Activated T-cell treated with anti-CD3 and anti-CD28 coated beads for 4 hours (primary cell): ENCODE measurements around the gene NANOS2.

Source experiments
- DNase-seq: peaks from one replicate; pipeline ENCODE4 v3.0.0-alpha.2; 2020

Gene NANOS2

DNA sequence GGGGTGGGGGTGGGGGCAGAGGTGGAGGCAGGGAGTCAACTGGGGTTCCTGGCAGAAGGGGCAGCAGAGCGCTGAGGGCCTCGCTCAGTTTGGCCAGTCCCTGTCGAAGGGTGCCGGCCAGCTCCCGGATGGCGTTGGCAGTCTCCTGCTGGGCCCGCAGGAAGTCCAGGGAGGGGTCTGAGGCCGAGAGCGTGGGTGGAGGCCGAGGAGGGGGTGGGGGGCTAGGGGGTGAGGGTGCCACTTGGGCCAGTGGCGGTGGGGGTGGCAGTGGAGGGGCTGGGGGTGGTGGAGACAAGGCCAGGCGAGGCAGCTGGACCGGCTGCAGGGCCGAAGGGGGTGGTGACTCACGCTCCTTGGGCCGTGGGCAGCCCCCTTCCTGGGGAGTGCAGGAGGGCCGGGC, 23.7 kb downstream of the NANOS2 start:
- DNase-seq: no peak

DNA sequence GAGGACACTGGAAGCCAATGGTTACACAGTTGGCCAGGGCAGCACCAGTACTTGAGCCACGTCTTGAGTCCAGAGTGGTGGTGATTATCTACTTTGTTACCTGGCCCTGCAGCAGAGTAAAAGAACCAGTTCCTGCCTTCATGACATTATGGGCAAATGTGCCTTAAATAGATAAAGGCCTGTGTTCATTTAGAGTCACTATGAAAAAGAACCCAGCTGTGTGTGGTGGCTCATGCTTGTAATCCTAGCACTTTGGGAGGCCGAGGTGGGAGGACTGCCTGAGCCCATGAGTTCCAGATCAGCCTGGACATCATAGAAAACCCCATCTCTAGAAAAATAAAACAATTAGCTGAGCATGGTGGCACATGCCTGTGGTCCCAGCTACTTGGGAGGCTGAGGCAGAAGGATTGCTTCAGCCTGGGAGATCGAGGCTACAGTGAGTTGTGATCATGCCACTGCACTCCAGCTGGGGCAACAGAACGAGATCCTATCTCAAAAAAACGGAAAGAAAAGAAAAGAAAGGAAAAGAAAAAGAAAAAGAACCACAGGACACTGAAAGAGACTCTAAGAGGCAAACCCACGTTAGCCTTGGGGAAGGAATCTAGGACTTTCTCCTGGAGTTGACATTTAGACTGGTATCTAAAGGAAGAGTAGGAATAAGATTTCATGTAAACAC, 25.2 kb downstream of the NANOS2 start:
- no peak for DNase-seq

DNA sequence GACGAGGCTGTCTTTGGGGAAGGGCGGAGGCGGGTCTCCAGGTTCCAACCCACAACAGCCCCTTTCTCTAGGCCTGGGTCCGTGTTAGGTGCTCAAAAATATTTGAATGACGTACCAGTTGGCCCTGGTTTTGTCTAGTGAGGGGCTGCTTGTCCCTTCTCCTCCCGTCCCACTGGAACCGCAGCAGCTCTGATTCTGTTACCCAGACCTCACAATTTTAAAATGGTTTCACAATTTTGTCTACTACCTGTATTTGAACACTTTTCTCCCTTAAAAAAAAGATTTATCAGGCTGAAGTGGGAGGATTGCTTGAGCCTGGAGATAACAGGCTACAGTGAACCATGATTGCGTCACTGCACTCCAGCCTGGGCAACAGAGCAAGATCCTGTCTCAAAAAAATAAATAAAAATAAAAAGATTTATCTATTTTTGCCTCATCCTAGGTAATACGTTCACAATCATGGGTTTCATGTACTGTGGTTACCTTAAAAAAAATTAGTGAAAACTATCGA, 27.3 kb downstream of the NANOS2 start:
- no peak for DNase-seq

DNA sequence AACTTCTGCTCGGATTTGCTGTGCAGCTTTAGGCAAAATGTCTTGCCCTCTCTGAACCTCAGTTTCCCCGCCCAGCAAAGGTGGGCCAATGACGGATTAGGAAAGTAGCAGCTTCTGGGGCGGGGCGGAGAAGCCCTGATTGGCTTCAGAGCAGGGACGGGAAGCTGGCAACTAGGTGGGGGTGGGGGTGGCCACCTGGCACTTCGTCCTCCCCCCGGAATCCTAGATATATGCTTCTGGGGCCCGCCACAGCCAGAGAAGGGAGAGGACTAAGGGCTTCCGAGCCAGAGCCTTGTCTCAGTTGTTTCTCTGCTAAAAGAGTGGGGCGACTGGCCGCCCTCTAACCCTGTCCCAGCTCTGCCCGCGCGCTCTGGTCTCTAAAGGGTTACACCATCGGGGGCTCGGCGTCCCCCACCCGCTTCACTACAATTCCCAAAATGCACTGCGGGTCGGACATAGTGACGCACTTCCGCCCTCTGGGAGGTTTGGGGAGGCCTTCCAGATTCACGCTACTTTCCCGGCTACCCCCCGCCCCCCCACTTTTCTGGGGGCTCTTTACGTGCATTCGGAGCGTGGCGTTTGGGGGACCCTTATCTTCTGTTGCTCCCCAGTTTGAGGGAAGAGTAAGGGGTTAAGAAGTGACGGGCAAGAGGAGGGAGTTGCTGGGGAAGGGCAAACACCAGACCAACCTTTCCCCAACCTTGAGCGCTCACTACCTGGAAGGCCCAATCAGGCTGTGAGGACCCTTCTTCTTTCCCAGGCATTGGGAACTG, 28.0 kb downstream of the NANOS2 start:
- peak; percentile 87 for DNase-seq

DNA sequence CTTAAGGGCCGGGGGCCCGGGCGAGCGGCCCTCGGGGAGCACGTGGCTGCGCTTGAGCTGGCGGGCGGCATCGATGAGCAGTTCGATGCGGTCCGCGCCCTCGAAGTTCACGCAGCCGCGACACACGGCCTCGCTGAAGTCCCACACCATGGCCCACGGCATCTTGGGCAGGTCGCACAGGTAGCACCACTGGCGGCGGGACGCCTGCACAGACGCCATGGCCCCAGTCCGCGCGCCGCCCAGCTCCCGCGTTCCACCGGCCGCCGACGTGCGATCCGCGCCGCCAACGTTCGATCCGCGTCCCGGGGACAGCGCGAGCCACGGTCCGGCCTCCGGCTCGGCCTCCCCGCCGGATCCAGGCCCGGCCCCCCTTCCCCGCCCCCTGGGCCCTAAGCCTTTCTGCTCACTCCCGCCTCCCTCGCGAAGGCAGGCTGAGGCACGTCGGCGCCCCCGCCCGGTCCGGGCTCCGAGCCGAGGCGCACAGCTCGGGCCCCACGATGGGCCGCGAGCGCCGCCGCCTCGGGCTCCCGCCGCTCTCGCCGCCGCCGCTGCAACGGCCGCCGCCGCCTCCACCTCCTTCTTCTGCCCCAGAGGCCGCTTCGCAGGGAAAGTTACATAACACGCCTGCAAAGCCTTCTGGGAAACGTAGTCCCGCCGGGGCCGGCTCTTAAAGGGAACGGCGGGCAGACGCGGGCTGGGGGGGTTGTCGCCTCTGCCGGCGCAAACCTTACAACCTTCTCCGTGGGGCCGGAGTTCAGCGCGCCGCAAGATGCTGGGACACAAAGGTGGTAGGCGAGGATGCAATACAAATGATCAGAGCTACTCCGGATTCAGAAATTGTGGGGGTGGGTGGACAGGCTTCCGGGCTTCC, 28.8 kb downstream of the NANOS2 start, which contains the start of gene IRF2BP1:
TSS of gene IRF2BP1 (minus strand) at position 586 of the 871 bp plus-strand sequence. CDS start at position 219, 367 bp downstream.
- peak; percentile 80 for DNase-seq

DNA sequence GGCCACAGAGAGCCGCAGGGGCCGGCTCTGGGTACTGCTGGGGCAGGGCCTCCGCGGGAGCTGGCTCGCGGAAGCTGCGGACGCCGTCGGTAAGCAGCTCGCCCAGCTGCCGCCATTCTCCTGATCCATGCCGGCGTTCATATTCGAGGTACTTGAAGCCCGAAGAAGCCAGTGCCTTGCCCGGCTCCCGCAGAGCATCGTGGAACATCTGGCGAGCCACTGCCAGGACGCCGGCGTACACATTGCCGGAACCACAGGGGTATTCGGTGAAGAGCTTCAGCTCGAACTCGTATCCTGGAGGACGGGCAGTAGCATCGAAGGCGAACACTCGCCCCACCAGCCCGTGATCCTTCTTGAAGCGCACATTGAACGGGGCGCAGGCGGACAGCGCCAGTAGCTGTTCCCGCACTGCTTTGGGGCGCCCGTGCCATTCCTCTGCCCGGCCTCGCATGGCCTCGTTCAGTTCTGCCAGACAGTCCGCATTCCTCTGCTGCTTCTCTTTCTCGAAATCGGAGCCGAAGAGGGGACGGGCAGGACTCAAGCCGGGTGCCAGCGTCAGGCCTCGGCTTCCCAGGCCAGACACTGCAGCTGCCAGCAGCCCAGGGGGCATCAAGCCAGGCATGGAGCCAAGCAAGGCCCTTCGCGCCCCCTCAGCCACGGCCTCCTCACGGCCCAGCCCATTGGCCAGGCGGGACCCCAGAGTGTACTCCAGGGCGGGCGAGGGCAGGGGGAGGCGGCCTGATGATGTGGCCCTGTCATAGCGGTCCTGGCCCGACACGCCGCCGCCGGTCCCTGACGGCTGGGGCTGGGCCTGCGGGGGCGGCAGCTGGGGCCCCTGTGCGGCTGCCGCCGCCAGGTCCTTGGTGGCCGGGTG, 29.7 kb downstream of the NANOS2 start:
- no peak for DNase-seq

DNA sequence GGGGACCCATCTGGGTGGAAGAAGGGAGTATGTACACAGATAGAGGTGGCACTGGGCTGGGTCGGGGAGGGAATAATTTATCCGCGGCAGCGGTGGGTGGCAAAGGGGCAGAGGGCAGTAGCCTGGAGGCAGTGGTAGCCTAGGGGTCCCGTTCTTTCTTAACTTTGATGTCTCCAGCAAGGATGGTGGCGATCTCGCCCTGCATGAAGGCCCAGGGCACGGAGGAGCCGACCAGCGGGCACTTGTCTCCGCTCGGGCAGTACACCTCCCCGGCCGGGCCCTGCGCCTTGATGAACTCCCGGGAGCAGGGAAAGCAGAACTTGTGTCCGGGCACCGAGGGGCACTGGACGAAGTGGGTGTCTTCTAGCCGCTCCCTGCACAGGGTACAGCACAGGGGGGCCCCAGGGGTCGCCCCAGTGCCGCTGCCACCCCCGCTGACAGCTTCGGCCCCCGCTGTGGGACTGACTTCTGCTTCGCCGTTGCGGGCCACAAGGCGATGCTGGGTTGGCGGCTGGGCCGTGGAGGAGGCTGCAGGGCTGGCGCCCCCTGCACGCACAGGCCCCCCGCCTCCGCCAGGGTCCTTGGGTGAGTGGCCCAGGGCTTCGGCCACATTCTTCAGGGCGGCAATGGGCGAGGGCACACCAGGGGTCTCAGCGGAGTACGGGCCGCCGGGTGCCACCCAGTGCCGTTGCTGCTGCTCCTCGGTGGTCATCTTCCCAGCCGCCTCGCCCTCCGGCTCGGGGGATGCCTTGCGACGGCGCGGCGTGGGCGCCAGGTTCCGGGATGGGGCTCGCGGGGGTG, 30.5 kb downstream of the NANOS2 start:
- DNase-seq: no peak

DNA sequence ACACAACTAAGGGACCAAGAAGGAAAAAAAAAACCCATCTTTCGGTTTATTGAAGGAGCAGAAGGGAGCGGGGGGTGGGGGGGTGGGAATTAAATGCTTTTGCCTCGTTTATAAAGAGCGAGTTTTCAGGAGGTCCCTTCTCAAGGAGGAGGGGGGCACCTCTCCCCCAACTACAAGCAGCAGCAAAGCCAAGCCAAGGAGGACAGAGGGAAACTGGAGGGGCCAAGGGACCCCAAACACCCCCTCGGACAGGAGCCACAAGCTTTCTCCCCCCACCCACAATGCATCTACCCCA, 31.0 kb downstream of the NANOS2 start:
- no peak for DNase-seq

DNA sequence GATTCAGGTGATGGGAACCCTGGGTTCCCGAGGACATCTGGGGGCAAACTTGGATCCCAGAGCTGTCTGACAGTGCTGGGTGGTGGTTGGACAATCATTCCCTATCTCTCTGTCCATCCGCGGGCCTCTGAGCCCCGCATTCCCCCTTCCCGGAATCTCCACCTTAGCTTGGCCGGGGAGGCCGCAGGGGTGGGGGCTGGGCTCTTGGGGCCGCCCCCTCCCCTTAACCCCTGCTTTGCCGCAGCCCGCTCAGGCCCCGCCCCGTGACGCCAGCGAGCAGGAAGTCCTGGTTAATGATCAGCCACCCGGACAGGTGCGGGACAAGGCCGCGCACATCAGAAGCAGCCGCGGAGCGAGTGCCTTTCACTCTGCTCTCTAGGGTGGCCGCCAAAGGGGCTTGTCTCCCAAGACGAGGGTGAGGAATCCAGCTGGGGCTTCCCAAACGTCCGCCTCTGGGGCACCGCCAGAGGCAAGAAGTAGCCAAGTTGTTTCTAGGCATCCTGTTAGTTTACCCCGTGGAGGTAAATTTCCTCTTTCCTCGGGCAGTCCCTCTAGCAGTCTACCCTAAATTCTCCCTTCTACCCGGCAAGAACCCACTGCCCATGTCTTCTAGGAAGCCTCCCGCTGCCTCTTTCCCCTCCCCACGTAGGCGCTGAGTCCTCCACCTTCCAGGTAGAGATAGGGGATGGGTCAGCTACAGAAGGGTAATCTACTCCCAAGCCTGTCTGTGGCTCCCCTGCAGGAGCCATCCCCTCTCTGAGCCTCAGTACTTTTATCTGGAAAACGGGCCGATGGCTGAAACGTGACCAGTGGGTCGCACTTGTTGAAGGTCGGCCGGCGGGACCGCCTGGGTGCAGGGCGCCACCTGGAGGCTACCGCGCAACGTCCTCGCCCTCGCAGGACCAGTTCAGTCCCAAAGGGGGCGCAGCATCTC, 31.7 kb downstream of the NANOS2 start:
- DNase-seq: peak; percentile 74

DNA sequence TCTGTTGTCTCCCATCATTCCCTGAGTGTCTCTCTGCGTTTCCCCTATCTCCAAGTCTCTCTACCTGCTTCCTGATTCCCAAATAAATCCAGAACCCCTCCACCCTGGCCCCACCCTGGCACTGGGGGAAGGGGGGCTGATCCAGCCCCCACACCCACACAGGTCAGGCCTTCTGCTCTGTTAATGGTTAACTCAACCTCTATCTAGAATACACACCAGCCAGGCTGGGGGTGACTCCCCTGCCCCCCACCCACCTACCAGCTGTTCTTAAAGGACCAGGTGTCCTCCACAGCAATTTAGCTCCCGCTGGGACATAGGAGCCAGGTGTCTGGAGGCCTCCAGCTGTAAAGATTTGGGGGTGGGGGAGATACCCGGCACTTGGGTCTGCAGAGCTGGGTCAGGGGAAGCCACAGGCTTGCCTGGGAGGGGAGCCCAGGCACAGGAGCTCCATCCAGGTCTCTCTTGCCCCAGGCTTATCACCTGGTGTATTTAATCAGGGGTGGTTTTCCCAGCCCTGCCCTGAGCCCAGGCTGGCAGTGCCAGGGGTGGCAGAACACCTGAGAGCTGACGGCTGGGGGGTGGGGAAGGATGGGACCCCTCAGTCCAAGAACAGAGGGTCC, 32.6 kb downstream of the NANOS2 start:
- DNase-seq: no peak

DNA sequence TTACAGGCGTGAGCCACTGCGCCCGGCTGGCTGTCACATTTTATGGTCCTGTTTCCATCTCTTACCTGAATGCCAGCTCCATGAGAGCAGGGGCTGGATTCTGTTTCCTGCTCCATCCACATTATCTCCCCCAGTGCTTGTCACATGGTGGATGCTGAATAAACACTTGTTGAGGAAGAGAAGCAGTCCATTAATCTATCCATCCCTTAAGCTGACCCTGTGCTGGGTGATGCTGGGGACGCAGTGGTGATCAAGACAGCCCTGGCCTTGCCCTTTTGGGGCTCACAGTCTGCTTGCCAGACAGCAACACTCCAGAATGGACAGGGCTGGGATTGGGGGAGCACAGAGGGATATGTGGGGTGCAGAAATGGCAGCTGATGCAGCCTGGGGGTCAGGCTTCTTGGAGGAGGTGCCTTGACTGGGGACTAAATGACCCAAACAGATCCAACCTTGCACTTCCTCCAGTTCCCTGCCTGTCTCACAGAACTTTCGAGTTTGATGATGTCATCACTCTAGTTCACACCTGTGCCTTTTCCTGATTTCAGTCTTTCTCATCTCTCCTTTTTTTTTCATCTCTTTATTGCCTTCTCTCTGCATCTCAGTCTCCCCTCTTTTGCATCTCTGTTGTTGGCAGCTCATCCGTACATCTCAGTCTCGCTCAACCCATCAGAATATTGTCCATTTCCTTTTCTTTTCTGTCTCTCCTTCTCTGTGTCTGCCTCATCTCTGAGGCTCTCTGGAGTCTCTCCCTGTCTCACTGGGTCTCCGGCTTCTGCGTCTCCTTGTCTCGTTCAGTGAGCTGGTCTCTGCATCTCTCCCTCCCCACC, 33.3 kb downstream of the NANOS2 start:
- DNase-seq: no peak

DNA sequence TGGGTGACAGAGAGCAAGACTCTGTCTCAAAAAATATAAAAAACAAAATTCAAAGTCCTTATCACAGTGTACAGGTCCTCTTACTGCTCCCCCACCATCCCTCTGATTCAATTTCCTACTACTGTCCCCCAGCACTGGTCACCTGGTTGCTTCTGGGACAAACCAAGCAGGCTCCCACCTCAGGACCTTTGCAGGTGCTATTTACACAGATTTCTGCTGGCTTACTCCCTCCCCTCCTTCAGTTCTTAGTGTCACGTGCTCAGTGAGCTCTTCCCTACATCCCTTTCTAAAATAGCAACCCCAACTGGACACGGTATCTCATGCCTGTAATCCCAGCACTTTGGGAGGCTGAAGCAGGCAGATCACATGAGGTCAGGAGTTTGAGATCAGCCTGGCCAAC, 34.6 kb downstream of the NANOS2 start:
- DNase-seq: no peak

DNA sequence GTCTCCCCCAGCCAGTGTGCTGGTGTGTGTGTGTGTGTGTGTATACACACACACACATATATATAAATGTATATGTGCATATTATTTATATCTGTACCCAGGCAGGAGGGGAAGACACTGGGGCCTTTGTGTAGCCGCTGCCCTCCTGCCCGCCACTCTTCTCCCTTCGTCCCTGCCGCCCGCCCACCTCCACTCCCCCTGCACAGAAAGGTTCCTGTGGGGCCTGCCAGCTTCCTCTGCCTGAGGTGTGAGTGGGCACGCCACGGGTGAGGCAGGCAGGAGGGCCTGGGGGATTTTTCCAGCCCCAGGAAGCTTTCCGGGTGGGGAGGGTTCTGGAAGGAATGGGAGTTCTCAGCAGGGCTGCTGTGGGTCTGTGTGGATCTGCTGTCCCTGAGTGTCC, 35.5 kb downstream of the NANOS2 start:
- DNase-seq: no peak

DNA sequence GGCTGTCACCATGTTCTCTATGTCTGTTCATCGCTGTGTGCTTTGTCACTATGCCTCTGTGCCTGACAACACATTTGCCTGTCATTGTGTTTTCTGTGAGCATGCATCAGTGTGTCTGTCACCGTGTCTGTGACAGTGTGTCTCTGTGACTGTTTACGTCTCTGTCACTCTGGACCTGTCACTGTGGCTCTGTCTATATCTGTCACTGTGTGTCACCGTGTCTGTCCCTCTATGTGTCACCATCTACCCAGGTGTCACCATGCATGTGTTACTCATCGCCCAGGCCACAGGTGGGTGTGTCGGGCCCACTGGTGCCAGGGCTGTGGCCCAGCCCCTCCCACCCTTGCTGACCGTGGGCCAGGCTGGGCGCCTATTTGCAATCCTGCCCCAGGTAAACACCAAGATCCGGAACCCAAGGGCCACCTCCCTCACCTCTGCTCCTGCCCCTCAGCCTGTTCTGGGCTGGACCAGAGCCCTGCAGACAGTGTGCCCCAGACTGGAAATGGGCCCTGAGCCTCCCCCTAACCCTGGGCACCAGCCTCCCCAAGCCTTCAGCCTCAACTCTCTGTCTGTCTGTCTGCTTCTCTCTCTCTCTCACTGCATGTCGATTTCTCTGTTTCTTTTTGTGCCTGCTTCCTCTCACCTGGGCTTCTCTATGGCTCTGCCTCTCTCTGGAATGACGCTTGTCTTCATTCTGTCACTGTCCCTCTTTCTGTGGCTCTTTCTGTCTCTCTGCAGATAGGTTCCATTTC, 36.4 kb downstream of the NANOS2 start:
- no peak for DNase-seq

DNA sequence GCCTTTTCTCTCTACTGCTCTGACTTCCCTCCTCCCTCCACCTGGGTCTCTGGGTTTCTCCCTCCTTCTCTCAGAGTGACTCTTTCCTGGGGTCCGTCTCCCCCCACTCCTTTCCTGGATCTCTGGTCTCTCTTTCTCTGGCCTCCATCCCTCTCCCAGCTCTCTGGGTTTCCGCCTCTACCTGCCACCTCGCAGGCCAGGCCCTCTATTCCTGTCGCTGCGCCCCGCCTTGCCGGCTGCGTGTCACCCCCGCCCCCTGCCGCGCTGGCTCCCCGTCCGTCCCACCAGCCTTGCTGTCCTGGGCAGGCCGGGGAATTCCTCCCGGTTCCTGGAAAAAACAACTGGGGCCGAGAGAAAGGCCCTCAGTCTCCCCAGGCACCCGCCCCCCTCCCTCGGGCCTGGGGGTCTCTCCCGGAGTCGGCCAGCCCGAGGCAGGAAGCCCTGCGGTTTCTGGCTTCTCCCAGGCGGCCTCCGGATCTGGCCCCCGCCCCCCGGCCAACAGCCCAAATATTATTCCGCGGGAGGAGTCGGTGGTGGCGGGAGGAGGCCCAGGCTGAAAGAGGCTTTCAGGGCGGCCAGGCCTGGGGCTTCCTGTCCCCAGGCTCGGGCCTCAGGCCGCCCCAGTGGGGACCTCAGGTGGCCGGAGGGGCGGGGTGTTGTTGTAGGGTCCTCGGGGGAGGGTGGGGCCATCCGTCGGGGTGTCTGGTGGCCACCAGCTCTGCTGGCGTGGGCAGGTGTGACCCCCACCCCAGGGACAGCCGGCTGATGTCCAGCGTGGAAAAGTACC, 38.0 kb downstream of the NANOS2 start:
- DNase-seq: no peak

DNA sequence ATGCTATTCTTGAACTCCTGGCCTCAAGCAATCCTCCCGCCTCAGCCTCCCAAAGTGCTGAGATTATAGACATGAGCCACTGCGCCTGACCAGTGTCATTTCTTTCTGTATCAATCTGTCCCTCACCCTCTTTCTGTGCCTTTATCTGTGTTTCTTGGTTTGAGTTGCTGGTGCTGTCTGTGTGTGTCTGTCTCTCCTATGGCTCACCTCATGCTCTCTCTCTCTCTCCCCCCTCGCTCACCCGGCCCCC, 38.5 kb downstream of the NANOS2 start:
- no peak for DNase-seq

DNA sequence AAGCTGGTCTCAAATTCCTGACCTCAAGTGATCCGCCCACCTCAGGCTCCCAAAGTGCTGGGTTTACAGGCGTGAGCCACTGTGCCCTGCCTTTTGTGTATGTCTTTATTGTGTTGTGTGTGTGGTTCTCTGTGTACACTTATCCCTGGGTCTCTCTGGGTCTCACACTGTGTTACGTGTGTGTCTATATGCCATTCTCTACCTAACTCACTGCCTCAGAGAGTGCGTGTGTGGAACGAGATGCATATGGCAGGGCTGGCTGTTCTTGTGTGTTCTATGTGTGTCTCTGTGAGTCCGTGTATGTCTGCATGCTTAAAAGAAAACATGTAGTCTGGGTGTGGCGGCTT, 40.0 kb downstream of the NANOS2 start:
- no peak for DNase-seq

DNA sequence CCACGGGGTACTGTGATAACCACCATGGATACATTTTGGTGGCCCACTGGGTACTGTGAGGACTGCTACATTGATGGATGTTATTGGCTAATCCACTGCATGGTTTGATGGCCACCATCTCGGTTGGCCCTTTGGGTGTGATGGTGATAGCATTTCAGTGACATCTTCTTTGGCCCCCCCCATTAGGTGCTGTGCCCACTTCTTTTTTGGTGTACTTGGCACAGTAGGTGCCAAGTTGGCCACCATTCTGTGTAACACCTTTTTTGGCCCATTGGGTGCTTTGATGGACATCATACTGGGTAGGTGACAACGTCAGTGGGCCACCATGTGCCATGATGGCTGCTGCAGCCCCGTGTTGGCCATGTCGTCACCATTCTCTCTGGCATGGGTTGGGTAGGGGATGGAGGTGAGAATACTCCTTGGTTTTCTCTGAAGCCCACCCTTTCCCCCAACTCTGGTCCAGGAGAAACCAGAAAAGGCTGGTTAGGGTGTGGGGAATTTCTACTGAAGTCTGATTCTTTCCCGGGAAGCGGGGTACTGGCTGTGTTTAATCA, 41.3 kb downstream of the NANOS2 start:
- no peak for DNase-seq
